ENCODE data around the gene CASZ1.

DNA sequence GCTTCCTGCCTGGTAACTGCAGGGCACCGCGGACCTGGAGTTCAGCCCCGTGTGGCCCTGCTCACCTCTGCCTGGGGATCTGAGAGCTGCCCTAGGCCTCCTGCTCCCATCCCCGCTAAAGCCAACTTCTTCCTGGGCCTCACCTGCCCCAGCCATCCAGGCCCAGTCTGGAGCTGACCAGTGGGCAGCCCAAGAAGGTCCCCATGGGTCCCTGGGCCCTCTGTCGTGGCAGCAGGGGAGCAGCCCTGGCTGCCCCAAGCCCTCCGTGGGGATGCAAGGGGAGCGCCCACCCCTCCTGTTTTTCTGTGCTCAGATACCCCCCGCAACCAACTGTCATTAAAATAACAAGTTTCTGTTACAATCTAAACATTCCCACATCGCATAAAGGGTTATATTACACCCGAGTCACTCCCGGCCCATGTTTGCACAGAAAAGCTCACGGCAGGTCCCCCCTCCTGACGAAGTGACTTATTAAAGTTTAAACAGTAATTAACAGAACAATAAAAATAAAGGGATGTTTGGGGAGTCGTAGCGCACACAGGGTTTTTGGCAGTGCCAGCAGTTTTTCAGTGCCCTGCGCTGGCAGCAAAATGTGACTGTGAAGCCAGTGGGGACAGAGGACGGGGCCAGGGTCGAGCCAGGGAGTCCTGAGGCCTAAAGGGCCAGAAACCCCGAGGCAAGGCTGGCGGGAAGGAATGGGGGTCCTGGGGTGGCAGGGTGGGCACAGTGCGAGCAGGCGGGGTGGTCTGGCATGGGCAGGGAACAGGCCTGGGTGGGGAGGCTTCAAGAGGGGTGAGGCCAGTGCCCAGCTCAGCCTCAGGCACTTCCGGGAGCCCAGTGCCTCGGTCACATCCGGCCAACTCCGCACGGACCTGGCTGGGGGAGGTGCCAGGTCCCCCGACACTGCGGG lies 121.5 kb downstream of the CASZ1 start:
- TF ChIP-seq POLR2A (IDR thresholded peaks at IDR 0.05) = no peak
- TF ChIP-seq, protein P1, sequence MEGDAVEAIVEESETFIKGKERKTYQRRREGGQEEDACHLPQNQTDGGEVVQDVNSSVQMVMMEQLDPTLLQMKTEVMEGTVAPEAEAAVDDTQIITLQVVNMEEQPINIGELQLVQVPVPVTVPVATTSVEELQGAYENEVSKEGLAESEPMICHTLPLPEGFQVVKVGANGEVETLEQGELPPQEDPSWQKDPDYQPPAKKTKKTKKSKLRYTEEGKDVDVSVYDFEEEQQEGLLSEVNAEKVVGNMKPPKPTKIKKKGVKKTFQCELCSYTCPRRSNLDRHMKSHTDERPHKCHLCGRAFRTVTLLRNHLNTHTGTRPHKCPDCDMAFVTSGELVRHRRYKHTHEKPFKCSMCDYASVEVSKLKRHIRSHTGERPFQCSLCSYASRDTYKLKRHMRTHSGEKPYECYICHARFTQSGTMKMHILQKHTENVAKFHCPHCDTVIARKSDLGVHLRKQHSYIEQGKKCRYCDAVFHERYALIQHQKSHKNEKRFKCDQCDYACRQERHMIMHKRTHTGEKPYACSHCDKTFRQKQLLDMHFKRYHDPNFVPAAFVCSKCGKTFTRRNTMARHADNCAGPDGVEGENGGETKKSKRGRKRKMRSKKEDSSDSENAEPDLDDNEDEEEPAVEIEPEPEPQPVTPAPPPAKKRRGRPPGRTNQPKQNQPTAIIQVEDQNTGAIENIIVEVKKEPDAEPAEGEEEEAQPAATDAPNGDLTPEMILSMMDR (IDR thresholded peaks at IDR 0.05) = no peak

Data from testis (tissue), 2 donors.